Globus pallidus (tissue), 1 donor: ENCODE measurements around the gene TRAPPC14.
"Not testable (repeated sequence)": the region's sequence is repeated elsewhere in the genome, so short reads cannot be mapped to it uniquely, and the experiment has no call there.

Experiments
- DNase-seq: peaks from one replicate; pipeline ENCODE4 v3.0.0-alpha.2; 2015; ENCODE audit warnings: low spot score

The TRAPPC14 gene, protein sequence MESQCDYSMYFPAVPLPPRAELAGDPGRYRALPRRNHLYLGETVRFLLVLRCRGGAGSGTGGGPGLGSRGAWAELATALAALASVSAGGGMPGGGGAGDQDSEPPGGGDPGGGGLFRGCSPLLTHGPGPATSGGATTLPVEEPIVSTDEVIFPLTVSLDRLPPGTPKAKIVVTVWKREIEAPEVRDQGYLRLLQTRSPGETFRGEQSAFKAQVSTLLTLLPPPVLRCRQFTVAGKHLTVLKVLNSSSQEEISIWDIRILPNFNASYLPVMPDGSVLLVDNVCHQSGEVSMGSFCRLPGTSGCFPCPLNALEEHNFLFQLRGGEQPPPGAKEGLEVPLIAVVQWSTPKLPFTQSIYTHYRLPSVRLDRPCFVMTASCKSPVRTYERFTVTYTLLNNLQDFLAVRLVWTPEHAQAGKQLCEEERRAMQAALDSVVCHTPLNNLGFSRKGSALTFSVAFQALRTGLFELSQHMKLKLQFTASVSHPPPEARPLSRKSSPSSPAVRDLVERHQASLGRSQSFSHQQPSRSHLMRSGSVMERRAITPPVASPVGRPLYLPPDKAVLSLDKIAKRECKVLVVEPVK

GRCh38 chr7:100158229-100159098 is at the start of gene TRAPPC14:
TSS of gene TRAPPC14 (minus strand) at chr7:100158723. CDS start at chr7:100158499, 224 bp downstream.
- DNase-seq = peak; percentile 83

GRCh38 chr7:100204454-100204853 is 45.9 kb upstream of the TRAPPC14 start:
- no peak for DNase-seq

DNA sequence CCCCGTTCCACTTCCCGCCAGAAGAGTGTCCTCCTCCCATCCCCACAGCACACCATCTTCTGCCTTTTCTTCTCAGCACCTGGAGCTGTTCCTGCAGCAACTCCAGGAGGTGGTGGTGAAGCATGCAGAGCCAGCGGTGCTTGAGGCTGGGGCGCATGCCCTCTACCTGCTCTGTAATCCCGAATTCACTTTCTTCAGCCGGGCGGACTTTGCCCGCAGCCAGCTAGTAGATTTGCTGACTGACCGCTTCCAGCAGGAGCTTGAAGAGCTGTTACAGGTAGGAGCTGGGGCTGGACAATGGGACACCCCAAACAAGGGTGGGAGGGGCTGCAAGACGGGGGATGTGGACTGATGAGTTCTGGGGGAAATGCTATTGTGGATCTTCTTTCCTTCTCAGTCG is 42.2 kb upstream of the TRAPPC14 start:
- no peak for DNase-seq

DNA sequence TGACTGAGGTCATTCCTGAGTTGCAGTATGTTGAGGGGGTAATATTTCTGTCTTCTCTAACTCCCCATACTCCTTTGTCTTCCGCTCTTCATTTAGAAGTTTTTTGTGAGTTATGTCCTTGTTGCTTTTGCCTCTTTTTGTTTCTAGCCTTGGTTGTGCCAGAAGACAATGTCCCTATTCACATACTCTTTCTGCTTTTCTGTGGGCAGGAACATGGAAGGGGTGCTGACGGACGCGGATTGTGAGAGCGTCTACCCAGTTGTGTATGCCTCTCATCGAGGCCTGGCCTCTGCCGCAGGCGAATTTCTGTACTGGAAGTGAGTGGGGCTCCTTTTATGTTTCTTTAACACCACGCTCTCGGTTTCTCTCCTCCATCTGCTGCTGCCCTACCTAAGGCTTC is 39.7 kb upstream of the TRAPPC14 start:
- no peak for DNase-seq

- DNase-seq = not testable (repeated sequence)
Observed at GRCh38 chr7:100195901-100196322, 37.4 kb upstream of the TRAPPC14 start.

GRCh38 chr7:100195222-100195621 is 36.7 kb upstream of the TRAPPC14 start:
- DNase-seq = no peak

DNA sequence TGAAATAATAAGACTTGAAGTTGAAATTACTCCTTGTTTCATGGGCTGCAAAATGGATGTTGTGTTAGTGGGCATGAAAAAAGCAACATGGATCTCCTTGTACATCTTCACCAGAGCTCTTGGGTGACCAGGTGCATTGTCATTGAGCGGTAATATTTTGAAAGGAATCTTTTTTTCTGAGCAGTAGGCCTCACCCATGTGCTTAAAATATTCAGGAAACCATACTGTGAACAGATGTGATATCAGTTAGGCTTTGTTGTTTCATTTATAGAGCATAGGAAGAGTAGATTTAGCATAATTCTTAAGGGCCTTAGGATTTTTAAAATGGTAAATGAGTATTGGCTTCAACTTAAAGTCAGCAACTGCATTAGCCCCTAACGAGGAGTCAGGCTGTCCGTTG is 34.4 kb upstream of the TRAPPC14 start:
- DNase-seq = no peak

DNA sequence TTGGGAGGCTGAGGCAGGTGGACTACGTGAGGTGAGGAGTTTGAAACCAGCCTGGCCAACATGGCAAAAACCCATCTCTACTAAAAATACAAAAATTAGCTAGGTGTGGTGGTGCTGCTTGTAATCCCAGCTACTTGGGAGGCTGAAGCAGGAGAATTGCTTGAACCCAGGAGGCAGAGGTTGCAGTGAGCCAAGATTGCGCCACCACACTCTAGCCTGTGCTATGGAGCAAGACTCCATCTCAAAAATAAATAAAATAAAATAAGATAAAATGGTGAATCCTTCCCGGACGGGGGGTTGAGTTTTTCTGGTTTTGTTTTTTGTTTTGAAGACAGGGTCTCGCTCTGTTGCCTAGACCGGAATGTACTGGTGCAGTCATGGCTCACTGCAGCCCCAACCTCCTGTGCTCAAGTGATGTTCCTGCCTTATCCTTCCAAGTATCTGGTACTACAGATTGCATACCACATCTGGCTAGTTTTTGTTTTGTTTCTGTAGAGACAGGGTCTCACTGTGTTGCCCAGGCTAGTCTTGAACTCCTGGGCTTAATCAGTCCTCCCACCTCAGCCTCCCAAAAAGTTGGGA is 33.8 kb upstream of the TRAPPC14 start:
- not testable (repeated sequence) for DNase-seq

DNA sequence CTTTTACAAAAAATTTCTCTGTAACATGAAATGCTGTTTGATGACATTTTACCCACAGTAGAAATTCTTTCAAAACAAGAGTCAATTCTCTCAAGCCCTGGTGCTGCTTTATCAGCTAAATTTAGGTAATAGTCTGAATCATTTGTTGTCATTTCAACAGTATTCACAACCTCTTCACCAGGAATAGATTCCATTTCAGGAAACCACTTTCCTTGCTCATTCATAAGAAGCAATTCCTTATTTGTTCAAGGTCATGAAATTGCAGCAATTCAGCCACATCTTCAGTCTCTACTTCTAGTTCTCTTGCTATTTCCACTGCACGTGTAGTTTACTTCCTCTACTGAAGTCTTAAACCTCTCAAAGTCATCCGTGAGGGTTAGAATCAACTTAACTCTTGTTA is 33.3 kb upstream of the TRAPPC14 start:
- DNase-seq = no peak

GRCh38 chr7:100190048-100190711 is 31.7 kb upstream of the TRAPPC14 start:
- DNase-seq = peak; percentile 48

GRCh38 chr7:100189061-100189460 is 30.5 kb upstream of the TRAPPC14 start:
- no peak for DNase-seq

GRCh38 chr7:100185726-100186125 is 27.2 kb upstream of the TRAPPC14 start:
- DNase-seq = no peak

- DNase-seq = not testable (repeated sequence)
Observed at GRCh38 chr7:100183090-100183489, 24.6 kb upstream of the TRAPPC14 start.

DNA sequence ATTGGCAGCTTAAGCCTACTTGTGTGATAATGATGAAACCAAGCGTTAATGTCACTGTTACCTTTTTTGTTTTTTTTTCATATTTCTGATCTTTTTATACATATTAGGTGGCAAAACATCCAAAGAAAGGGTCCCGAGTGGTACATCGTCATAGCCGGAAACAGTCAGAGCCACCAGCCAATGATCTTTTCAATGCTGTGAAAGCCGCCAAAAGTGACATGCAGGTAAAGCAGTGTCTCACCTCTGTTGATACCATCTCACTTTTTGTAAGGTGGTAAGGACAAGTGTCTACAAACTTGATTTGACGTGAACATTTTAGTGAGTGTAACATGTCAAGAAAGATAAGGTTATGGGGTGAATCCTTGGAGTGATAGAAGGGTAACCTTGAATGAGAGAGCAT is 24.1 kb upstream of the TRAPPC14 start:
- DNase-seq = not testable (repeated sequence)

GRCh38 chr7:100180084-100180483 is 21.6 kb upstream of the TRAPPC14 start:
- not testable (repeated sequence) for DNase-seq

- peak; percentile 93 for DNase-seq
Observed at GRCh38 chr7:100177045-100178001, 18.8 kb upstream of the TRAPPC14 start, which contains the start of the genes GPC2 and STAG3. TSS of gene GPC2 (minus strand) at chr7:100177381. CDS start at chr7:100177199, 182 bp downstream. TSS of gene STAG3 (plus strand) at chr7:100177918. CDS start at chr7:100180557, 2,639 bp downstream.

- no peak for DNase-seq
Observed at GRCh38 chr7:100176096-100177044, 17.8 kb upstream of the TRAPPC14 start.

DNA sequence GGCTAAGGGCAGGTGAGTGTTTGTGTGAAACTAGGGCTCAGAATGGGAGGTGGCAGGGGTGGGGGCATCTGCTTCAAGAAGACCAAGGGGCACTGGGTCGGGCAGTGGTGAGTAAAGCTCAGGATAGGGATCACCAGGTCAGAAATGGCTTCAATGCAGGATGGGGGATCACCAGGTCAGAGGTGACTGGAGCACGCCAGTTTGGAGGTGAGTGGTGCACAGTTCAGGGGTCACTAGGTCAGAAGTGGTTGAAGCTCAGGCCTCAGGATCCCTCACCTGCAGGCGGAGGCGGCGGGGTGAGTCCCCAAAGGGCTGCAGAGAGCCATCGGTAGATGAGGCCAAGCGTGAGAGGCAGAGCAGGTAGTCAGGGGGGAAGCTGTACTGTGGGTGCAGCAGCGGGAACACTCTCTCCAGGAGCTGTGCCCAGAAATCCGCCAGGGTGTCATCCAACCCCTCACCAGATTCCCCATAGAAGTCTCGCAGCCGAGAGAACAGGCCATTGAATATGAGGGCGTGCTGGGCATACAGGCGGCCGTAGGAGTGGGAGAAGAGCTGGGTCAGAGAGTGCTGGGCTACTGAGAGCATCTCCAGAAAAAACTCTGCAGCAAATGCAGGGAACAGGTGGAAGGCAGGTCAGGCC is 16.9 kb upstream of the TRAPPC14 start:
- no peak for DNase-seq
